Lower leg skin (tissue), 3 donors: Measurements from ENCODE around the gene SOWAHA.

Source experiments
- CTCF ChIP-seq, 3 donors: fragments of 450-650 bp; IDR thresholded peaks; one replicate each; pipeline ENCODE4 v1.5.1; 2016; ENCODE audit warnings: antibody characterized with exemption in 3 of 3, mild to moderate bottlenecking in 3 of 3, moderate library complexity in 2 of 3
- POLR2A ChIP-seq, 2 donors: fragments of 450-650 bp; IDR thresholded peaks; one replicate each; pipeline ENCODE4 v1.6.1; 2016 to 2017; ENCODE audit warnings: antibody characterized with exemption in 2 of 2, mild to moderate bottlenecking in 1 of 2, moderate library complexity in 1 of 2

- no peak for TF ChIP-seq CTCF (IDR thresholded peaks at IDR 0.05)
- no peak for TF ChIP-seq POLR2A (IDR thresholded peaks at IDR 0.05)
Observed at GRCh38 chr5:132785365-132785764, 27.7 kb upstream of the SOWAHA start.
